ENCODE measurements around the gene GPRIN1.
"Not testable (repeated sequence)": the region's sequence is repeated elsewhere in the genome, so short reads cannot be mapped to it uniquely, and the experiment has no call there.

The GPRIN1 gene

DNA sequence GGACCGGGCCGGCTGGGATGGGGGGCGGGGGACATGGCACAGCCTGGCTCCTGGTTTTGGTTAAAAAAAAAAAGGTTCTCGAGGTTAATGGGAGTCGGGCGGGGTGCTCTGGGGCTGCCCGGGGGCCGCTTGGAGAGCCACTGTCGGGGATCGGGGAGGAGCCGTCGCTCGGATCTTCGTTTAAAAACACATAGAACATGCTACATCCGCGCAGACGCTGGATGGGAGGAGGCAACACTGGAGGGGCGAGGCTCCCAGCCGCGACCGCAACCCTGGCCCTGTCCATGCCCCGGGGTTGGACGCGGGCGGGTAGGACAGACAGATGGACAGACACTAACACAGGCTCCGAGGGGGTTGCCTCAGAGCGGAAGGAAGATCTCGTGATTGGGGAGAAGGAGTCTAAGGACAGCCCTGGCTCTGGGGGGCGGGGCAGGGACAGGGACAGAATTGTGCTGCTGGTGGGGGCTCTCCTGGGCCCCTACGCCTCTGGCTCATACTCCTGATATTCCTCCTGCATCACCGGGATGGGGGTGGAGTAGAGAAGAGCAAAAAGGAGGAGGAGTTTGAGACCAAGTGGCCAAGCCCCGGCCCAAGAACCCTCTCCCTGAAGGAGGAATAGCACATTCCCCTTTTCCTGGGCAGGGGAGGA lies 10.5 kb upstream of the GPRIN1 start:
- no peak for DNase-seq

DNA sequence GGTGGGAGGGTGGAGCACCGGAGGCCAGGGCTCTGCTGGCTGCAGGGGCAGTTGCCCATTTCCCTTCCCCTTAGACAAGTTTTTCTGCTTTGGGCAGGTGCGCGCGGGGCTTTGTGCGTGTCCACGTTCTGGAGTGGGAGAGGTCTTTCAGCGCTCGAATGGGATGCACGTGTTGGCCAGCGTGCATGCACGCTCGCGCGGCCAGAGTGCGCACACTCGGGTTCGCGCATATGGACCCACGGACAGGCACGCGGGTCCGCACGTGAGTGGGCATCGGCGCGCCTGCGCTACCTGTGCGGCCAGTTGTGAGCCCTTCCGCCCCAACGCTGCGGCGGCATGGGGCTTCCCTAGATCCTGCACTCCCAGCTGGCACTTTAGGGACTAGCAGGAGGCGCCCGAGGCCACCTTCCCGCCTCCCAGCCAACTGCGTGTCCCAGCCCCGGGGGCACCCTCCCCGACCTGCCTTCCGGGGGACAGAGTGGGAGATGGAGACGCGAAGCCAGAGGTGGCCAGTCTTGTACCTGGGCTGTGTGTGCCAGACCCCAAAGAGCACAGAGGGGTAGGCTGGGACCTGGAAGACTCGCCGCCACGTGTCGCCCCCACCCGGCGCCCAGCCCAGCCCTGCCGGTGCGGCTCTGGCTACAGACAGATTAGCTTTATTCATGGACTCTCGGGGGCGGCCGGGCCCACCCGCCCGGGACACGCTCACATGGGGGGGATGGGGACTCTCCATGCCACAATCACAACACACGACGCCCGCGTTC lies 9.8 kb upstream of the GPRIN1 start:
- DNase-seq = no peak

- DNase-seq = peak; percentile 55
Measured at GRCh38 chr5:176619203-176619568, 9.2 kb upstream of the GPRIN1 start.

DNA sequence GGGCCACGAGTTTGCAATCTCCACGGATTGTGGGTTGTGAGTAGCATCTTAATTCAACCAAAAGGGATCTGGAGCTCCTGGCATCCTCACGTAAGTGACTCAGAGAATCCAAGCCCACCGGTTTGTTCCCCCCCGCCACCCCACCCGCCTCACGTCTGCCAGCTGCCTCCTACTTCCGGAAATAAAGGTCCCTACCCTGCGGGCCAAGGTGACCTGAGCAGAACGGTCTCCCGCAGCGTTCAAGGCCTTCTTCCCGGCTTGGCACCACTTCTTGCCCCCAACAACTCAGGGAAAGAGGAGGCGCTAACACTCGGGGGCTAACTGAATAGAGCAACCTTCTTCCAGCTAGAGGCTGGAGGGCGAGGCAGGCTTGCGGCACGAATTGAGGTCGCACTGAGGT lies 8.8 kb upstream of the GPRIN1 start:
- DNase-seq = no peak

DNA sequence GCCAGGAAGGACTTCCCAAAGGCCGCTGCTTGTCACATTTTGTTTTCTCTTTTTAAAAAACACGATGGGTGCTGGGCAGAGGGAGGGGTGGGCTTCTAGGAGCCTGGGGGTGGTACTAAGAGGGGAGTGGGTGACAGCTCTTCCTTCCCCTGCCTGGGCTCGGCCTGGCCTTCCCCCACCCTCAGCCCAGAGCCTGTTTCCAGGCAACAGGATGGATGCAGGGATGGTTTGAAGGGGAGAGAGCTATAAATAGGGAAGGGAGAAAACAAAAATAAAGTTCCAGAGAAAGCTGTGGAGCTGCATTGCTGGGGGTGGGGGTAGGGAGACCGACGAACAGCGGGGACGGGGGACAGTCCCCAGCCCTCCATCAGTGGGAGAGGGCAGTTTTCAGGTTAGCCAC lies 6.6 kb upstream of the GPRIN1 start:
- DNase-seq = no peak

- no peak for DNase-seq
Measured at GRCh38 chr5:176614805-176615478, 5.0 kb upstream of the GPRIN1 start.

- no peak for DNase-seq
Measured at GRCh38 chr5:176612855-176613254, 2.9 kb upstream of the GPRIN1 start.

GRCh38 chr5:176612008-176612407 lies 2.1 kb upstream of the GPRIN1 start:
- DNase-seq = no peak

DNA sequence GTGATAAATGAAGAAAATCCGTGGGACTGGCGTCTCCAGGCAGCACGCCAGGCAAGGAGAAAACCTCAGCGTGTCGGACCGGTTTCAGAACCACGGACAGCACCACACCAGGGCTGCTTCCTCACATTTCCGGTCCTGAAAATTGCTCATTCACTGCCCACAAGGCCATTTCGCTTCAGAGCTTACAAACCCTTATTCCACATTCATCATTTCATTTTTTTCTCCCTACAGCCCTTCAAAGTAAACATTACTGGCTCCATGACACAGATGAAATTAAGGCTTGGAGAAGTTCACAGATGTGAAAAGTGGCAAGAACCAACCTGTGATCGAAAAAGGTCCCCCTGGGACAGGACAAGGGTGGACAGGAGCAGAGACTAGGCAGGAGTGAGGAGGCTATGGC lies 1.5 kb upstream of the GPRIN1 start:
- peak; percentile 39 for DNase-seq

- DNase-seq = no peak
Measured at GRCh38 chr5:176610435-176610773, 448 bp upstream of the GPRIN1 start.

DNA sequence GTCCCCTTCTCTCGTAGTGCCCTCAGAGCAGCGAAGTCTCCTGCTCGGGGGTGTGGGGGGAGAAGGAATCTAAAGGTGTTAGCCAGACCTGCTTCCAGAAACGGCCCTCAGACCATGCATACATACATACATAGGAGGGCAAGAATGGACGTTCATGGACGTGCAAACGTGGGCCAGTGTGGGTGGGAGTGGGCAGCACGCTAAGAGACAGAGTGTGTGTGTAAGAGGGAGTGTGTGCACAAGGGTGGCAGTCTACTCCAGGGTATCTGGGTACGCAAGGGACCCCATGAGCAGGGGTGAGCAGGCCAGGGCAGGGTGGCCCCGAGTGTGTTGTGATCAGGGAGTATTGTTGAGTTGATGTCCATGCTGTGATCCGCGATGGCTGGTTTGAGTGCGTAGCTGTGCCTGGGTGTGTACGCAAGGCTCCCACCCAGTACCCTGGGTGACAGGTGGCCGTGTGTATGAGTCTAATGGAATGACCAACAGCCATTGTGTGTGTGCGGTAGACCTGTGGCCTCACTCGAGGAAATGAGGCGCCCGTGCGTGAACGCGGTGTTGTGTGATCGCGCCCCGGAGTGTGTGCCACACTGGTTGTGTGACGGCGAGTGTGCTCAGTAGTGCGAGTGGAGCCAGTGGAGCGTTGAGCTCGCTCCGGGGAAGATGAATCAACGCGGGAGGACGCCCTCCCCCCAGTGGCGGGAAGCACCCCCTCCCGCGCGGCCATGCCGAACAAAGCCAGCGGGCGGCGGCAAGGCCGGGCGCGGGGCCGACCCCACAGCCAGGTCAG lies 826 bp downstream of the GPRIN1 start:
- no peak for DNase-seq

DNA sequence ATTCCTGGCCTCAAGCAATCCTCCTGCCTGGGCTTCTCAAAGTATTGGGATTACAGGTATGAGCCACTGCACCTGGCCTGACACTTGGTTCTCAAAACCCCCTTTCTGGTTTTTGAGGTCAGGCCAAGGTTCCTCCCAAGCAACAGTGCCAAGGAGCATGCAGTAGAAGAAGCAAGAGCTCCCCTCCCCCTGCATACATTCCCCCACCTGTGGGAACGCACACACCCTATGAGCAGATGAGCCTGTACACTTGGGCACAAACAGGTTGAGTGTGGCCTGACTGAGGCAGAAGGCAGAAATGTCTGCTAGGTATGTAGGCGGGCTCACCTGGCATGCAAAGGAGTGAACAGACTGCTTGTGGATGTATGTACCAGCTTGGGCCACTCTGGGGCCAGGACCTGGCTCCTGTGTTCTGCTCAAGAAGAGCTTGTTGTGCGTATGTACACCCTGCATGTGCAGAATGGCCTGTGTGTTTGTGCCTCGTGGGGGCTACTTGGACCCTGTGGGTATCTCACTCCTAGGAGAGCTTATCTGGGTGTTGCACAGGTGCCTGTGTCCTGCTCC lies 1.7 kb downstream of the GPRIN1 start:
- no peak for DNase-seq

- no peak for DNase-seq
Measured at GRCh38 chr5:176606875-176607274, 3.1 kb downstream of the GPRIN1 start.

- DNase-seq = no peak
Measured at GRCh38 chr5:176606032-176606431, 3.9 kb downstream of the GPRIN1 start.

- no peak for DNase-seq
Measured at GRCh38 chr5:176603091-176603490, 6.9 kb downstream of the GPRIN1 start.

DNA sequence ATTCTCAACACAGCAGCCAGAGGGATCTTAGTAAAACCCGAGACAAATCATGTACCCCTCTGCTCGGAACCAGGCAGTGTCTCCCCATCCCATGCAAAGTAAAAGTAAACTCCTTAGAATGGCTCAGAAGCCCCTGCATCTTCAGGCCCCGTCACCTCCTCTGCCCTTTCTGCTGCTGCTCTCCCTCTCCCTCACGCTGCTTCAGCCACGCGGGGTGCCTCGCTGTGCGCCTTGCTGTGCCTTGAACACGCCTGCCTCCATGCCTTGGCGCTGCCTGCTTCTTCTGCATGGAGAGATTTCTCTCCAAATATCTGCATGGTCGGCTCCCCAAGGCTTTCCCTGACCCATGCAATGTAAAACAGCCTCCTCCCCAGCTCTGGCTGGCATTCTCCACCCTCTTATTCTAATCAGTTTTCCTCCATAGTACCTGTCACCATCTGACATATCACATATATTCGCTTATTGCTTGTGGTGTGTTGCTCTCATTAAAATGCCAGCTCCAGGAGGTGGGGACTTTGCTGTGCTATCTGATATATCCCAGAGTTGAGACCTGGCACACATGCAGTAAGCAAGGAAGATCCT lies 8.0 kb downstream of the GPRIN1 start:
- DNase-seq = no peak

- not testable (repeated sequence) for DNase-seq
Measured at GRCh38 chr5:176599749-176600430, 10.1 kb downstream of the GPRIN1 start.

GRCh38 chr5:176597417-176598389 lies 12.3 kb downstream of the GPRIN1 start:
- DNase-seq = no peak

DNA sequence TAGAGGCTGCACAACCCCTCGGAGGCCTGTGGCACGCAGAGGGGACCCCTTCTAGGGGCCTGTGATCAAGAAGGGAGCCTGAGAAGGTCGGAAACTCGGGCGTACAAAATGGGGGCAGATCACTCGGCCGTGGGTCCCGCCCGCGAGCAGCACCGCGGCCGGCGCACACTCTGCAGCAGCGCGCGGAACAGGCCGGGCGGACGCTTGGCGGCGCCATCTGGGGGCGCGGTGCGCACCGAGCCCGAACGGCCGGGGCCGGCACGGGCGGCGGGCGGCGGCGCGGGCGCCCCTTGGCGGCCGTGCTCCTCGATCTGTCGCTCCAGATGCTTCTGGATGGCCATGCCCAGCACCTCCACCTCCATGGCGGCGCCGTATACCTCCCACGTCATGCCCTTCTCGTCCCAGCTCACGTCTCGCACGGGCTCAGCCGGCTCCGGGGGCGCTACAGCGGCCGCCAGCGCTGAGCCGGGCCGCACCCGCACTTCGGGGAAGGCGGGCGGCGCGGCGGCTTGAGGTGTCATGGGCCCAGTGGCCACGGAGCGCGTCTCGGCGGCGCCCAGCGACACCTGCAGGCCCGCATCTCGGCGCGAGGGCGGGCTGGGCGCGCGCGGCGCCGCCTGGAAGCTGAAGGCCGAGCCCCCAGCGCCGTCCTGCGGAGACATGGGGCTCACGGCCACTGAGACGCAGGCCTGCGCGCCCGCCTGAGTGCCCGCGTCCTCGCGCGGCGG lies 13.1 kb downstream of the GPRIN1 start:
- peak; percentile 49 for DNase-seq

DNA sequence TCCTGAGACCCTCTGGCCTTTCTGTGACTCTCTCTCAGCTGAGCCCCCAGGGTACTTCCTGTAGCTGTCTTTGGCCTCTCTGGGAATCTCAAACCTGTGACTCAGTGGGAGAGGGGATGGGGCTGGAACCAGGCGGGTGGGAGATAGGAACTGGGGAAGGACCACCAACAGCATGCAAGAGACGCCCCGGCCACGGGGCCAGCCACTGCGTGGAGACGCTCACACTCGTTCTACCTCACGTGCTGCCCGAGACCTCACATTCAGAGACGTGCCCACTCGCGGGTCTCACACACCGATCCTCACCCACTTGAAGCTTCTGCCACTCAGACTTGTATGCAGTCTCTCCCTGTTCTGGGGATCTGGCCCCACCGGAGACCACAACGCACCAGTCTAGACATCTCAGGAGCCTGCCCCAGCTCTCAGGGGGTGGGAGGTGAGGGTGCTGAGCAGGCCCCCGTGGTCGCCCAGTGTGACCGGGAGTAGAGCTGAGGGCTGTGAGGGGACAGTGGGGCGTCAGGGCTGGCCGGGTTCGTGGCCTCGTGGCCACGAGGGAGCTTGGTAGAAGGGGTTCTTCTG lies 13.8 kb downstream of the GPRIN1 start:
- no peak for DNase-seq
